ENCODE measurements around the gene UMODL1. TPM values are rescaled to one million over a fixed set of nuclear protein-coding genes. Genes with fewer than 3 reads are reported as not detected.

Gene UMODL1
- total RNA-seq, 1 experiment from 2014 or later: not detected

GRCh38 chr21:42037943-42038342 is 33.2 kb upstream of the UMODL1 start:
- DNase-seq: no peak
- Histone ChIP-seq H3K27me3 (no peaks in the 10 kb centered on the region), H3K9me3 (no peaks in the 10 kb centered on the region; the same call in 1 of the 2 replicates), H3K36me3 (no peaks in the 10 kb centered on the region), H3K4me3 (no peak overlapping the region)

- Histone ChIP-seq H3K36me3 (no peaks in the 10 kb centered on the region), H3K9me3 (no peaks in the 10 kb centered on the region; the same call in 1 of the 2 replicates), H3K4me3 (no peak overlapping the region), H3K27me3 (no peaks in the 10 kb centered on the region)
- DNase-seq: no peak
Observed at GRCh38 chr21:42038393-42038792, 32.7 kb upstream of the UMODL1 start.

- Histone ChIP-seq H3K9me3 (no peaks in the 10 kb centered on the region; the same call in 1 of the 2 replicates), H3K27me3 (no peaks in the 10 kb centered on the region), H3K36me3 (no peaks in the 10 kb centered on the region), H3K4me3 (no peak overlapping the region)
- DNase-seq: peak; percentile 62
Observed at GRCh38 chr21:42038826-42039425, 32.2 kb upstream of the UMODL1 start.

GRCh38 chr21:42039470-42039901 is 31.6 kb upstream of the UMODL1 start:
- no peak overlapping the region for H3K4me3 ChIP-seq

GRCh38 chr21:42039911-42040351 is 31.2 kb upstream of the UMODL1 start:
- peak; percentile 48 for DNase-seq
- Histone ChIP-seq H3K9me3 (no peaks in the 10 kb centered on the region), H3K27me3 (no peaks in the 10 kb centered on the region), H3K4me3 (no peak overlapping the region), H3K36me3 (no peaks in the 10 kb centered on the region)

More at GRCh38 chr21:42039470-42039901, 31.6 kb upstream of the UMODL1 start:
- DNase-seq: peak; percentile 18
- H3K36me3 ChIP-seq: no peaks in the 10 kb centered on the region
- no peaks in the 10 kb centered on the region for H3K9me3 ChIP-seq
- H3K27me3 ChIP-seq: no peaks in the 10 kb centered on the region

- H3K4me3 ChIP-seq: no peak overlapping the region
- H3K36me3 ChIP-seq: no peaks in the 10 kb centered on the region
- DNase-seq: peak; percentile 94
- no peaks in the 10 kb centered on the region for H3K9me3 ChIP-seq
- no peaks in the 10 kb centered on the region for H3K27me3 ChIP-seq
Observed at GRCh38 chr21:42040411-42041180, 30.5 kb upstream of the UMODL1 start.

- Histone ChIP-seq H3K36me3 (no peaks in the 10 kb centered on the region), H3K9me3 (no peaks in the 10 kb centered on the region), H3K27me3 (no peaks in the 10 kb centered on the region), H3K4me3 (no peak overlapping the region)
- DNase-seq: no peak
Observed at GRCh38 chr21:42041246-42041645, 29.9 kb upstream of the UMODL1 start.

- no peak for DNase-seq
- Histone ChIP-seq H3K36me3 (no peaks in the 10 kb centered on the region), H3K4me3 (no peak overlapping the region), H3K9me3 (no peaks in the 10 kb centered on the region), H3K27me3 (no peaks in the 10 kb centered on the region)
Observed at GRCh38 chr21:42041711-42042110, 29.4 kb upstream of the UMODL1 start.

GRCh38 chr21:42042651-42043050 is 28.5 kb upstream of the UMODL1 start:
- Histone ChIP-seq H3K27me3 (no peaks in the 10 kb centered on the region), H3K9me3 (no peaks in the 10 kb centered on the region), H3K36me3 (no peaks in the 10 kb centered on the region), H3K4me3 (no peak overlapping the region)
- DNase-seq: no peak

GRCh38 chr21:42043201-42043895 is 27.8 kb upstream of the UMODL1 start:
- Histone ChIP-seq H3K9me3 (no peaks in the 10 kb centered on the region), H3K36me3 (no peaks in the 10 kb centered on the region), H3K27me3 (no peaks in the 10 kb centered on the region), H3K4me3 (no peak overlapping the region)
- no peak for DNase-seq

- no peak for DNase-seq
- Histone ChIP-seq H3K9me3 (no peaks in the 10 kb centered on the region), H3K27me3 (no peaks in the 10 kb centered on the region), H3K36me3 (no peaks in the 10 kb centered on the region), H3K4me3 (no peak overlapping the region)
Observed at GRCh38 chr21:42043961-42044360, 27.2 kb upstream of the UMODL1 start.

- Histone ChIP-seq H3K9me3 (no peaks in the 10 kb centered on the region), H3K36me3 (no peaks in the 10 kb centered on the region), H3K27me3 (no peaks in the 10 kb centered on the region), H3K4me3 (no peak overlapping the region)
- DNase-seq: no peak
Observed at GRCh38 chr21:42044871-42045495, 26.1 kb upstream of the UMODL1 start.

GRCh38 chr21:42047821-42048613 is 23.1 kb upstream of the UMODL1 start:
- H3K36me3 ChIP-seq: no peaks in the 10 kb centered on the region
- peak; percentile 96 for DNase-seq
- H3K27me3 ChIP-seq: no peaks in the 10 kb centered on the region
- no peak overlapping the region for H3K4me3 ChIP-seq
- peaks cover 4% of the 10 kb centered on the region for H3K9me3 ChIP-seq

- DNase-seq: no peak
- H3K27me3 ChIP-seq: no peaks in the 10 kb centered on the region
- no peaks in the 10 kb centered on the region for H3K36me3 ChIP-seq
Observed at GRCh38 chr21:42048870-42049577, 22.1 kb upstream of the UMODL1 start.

GRCh38 chr21:42049578-42050430 is 21.3 kb upstream of the UMODL1 start:
- DNase-seq: no peak
- H3K9me3 ChIP-seq: peaks cover 7% of the 10 kb centered on the region
- H3K27me3 ChIP-seq: no peaks in the 10 kb centered on the region
- no peaks in the 10 kb centered on the region for H3K36me3 ChIP-seq
- no peak overlapping the region for H3K4me3 ChIP-seq

More at GRCh38 chr21:42048870-42049577, 22.1 kb upstream of the UMODL1 start:
- Histone ChIP-seq H3K4me3 (no peak overlapping the region), H3K9me3 (peaks cover 7% of the 10 kb centered on the region)

Measured in MG63 (cell line).